NCI-H2196 treated with DMSO at 0.1 percent for 48 hours (cell line): ENCODE results near the gene TSC22D1.
"Not testable (repeated sequence)": the region's sequence is repeated elsewhere in the genome, so short reads cannot be mapped to it uniquely, and the experiment has no call there.

Experiments used
- DNase-seq: peaks from one replicate; lab custom pipeline; 2025; ENCODE audit not compliant: unreplicated experiment; lab: John Stamatoyannopoulos, UW

The TSC22D1 gene

GRCh38 chr13:44456212-44456611, 119.9 kb downstream of the TSC22D1 start:
- DNase-seq = not testable (repeated sequence)

GRCh38 chr13:44455769-44456168, 120.4 kb downstream of the TSC22D1 start:
- no peak for DNase-seq

- no peak for DNase-seq
These were observed 122.2 kb downstream of the TSC22D1 start for GRCh38 chr13:44453881-44454280.

- DNase-seq = no peak
These were observed 123.1 kb downstream of the TSC22D1 start for GRCh38 chr13:44453069-44453468.

- DNase-seq = no peak
These were observed 123.7 kb downstream of the TSC22D1 start for GRCh38 chr13:44452418-44452817.

- no peak for DNase-seq
These were observed 124.5 kb downstream of the TSC22D1 start for GRCh38 chr13:44451651-44452050.

- DNase-seq = no peak
These were observed 125.0 kb downstream of the TSC22D1 start for GRCh38 chr13:44451126-44451525.

- DNase-seq = no peak
These were observed 125.9 kb downstream of the TSC22D1 start for GRCh38 chr13:44449999-44450821.

- DNase-seq = no peak
These were observed 127.3 kb downstream of the TSC22D1 start for GRCh38 chr13:44448875-44449274.

GRCh38 chr13:44448373-44448772, 127.8 kb downstream of the TSC22D1 start:
- DNase-seq = no peak

GRCh38 chr13:44447783-44448321, 128.3 kb downstream of the TSC22D1 start:
- no peak for DNase-seq

- no peak for DNase-seq
These were observed 136.0 kb downstream of the TSC22D1 start for GRCh38 chr13:44440046-44440608.

GRCh38 chr13:44439452-44440024, 136.6 kb downstream of the TSC22D1 start:
- DNase-seq = no peak

- no peak for DNase-seq
These were observed 137.9 kb downstream of the TSC22D1 start for GRCh38 chr13:44438234-44438579.

GRCh38 chr13:44437356-44438233, 138.5 kb downstream of the TSC22D1 start:
- DNase-seq = peak; percentile 10

GRCh38 chr13:44436589-44437337, 139.4 kb downstream of the TSC22D1 start:
- peak; percentile 73 for DNase-seq

- DNase-seq = no peak
These were observed 140.1 kb downstream of the TSC22D1 start for GRCh38 chr13:44435919-44436510.

- DNase-seq = peak; percentile 86
These were observed 140.8 kb downstream of the TSC22D1 start for GRCh38 chr13:44435142-44435918.

GRCh38 chr13:44434766-44435141, 141.4 kb downstream of the TSC22D1 start:
- no peak for DNase-seq
